HL-60/S4 treated with retinoic acid at 250 ng/mL for 4 days and 3 days (cell line): ENCODE data around the gene F7.
"Not testable (repeated sequence)": the region's sequence is repeated elsewhere in the genome, so short reads cannot be mapped to it uniquely, and the experiment has no call there.

Experiments
- in situ Hi-C: fragments of 300-500 bp; cut with MboI; formaldehyde crosslinking; loops from 2 replicates; pipeline ENCODE4 v1.7.0; 2022; ENCODE audit warnings: low sequenced_read_pairs

F7 gene

DNA sequence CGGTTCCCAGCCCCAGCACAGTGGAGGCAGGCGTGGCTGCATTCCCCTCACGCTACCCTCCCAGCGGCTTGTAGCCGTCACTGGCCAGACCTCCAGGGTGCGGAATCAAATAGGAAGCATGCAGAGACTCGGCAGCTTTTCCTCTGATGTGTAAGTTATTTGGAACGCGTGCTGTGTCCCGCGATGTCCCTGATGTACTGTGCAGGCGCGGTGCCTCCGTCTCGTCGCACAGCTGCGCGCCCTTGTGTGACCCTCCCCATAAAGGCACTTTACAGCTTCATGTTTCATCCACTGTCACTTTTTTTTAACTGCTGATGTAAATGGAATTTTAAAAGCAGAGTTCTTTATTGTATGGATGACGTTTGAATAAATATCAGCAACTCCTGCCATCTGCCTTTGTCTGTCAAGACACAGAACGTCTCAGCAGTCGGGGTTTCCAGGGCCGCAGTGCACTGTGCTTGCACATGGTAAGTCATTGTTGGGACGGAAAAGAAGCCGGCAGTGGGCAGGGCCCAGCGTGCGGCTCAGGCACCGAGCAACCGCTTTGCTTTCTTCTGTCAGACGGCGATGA lies 7.3 kb upstream of the F7 start:
- in situ Hi-C loops: no loop called here

DNA sequence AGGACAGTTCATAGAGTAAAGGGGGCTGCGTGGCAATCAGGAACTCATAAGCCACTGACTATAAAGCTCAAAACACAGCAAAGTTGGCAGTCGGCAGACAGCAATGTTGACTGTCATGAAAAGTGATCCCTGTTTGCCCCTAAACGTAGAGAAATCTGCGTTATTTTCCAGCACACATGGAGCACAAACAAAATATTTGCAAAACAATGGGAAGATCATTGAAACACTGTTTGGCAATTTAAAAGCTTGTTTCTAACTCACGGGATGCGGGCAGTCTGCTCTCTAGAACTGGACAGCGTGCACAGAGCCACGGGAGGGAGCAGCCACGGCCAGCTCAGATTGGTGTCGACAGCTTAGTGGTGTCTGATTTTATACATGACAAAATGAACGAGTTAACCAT lies 6.4 kb upstream of the F7 start:
- in situ Hi-C loops: no loop called here

DNA sequence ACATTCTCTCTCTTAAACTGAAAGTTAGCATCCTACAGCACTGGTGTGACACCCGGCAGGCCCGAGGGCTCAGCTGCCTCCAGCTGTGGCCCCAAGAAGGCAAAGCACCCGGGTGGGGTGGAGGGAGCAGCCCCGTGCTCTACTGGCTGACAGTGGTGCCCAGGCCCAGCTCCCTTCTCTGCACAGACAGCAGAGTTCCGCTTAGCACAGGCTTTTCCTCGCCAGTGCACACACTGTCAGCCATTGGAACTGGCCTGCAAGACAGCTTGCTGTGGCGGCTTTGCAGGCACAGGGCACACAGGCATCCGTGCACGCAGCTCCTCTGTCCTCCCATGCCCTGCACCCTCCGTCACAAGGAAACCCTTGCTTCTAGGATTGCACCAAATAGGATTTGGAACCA lies 3.3 kb upstream of the F7 start:
- in situ Hi-C loops: not testable (repeated sequence)

DNA sequence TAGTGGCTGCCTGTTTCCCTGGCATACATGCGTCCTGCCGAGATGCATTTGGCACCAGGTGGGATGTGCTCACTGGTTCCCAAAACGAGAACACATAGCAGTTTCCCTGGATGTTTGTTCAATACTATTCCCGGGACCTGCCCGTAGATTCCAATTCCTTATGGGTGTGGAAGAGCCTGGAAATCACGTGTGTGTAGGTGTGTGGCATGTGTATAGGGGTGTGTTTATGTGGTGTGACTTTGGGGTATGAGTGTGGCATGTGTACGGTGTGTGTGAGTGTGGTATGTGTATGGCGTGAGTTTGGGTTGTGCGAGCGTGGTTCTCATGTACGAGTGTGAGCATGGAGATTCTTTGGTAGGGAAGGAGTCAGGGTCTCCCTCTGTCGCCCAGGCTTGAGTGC lies 2.9 kb upstream of the F7 start:
- in situ Hi-C loops: no loop called here

DNA sequence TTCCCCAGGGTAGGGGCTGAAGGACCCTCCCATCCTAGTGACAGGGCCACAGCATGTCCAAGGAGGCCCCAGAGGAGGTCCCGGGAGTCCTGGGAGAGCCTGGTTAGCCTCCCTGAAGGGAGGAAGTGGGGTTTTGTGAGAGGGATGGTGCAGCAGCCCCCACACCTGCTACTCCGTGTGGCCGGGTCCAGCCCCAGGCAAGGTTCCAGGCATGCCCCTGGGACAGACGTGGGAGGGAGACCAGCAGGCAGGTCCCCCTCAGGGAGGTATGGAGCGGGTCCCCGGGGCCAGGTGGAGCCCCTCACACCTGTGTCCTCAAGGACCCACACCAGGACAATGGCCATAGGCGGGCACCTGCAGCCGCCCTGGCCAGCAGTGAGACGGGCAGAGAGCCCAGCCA lies 1.9 kb upstream of the F7 start:
- in situ Hi-C loops: no loop called here

DNA sequence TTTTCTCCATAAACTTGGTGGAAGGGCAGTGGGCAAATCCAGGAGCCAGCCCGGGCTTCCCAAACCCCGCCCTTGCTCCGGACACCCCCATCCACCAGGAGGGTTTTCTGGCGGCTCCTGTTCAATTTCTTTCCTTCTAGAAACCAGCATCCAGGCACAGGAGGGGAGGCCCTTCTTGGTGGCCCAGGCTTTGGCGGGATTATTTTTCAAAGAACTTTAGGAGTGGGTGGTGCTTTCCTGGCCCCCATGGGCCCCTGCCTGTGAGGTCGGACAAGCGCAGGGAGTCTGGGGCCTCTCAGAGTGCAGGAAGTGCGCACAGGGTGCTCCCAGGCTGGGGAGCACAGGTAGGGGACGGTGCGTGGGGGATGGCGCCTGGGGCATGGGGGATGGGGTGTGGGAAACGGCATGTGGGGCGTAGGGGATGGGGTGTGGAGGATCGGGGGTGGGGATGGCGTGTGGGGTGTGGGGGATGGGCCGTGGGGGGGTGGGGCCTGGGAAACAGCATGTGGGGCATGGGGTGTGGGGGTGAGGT lies 396 bp downstream of the F7 start:
- in situ Hi-C loops: no loop called here

DNA sequence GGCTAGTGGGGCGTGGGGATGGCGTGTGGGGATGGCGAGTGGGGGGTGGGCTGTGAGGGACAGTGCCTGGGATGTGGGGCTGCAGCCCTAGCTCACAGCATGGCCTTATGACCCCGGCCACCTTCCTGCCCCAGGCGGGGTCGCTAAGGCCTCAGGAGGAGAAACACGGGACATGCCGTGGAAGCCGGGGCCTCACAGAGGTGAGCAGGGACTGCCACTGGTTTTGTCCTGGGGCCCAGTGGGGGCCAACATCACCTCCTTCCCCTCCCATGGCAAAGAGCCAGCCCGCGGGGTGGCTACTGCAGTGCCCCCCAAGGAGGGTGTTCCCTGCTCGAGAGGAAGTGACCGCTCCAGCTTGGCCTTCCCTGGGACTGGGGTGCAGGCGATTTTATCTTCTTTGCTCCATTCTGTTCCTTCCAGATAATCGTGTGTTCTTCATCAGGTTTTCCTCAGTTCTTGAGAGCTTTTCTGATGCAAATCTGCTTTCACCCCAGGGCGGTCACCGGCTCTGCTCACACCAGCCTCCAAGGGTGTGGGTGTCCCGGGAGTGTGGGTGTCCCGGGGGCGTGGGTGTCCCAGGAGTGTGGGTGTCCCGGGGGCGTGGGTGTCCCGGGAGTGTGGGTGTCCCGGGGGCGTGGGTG lies 1.2 kb downstream of the F7 start:
- in situ Hi-C loops: no loop called here

DNA sequence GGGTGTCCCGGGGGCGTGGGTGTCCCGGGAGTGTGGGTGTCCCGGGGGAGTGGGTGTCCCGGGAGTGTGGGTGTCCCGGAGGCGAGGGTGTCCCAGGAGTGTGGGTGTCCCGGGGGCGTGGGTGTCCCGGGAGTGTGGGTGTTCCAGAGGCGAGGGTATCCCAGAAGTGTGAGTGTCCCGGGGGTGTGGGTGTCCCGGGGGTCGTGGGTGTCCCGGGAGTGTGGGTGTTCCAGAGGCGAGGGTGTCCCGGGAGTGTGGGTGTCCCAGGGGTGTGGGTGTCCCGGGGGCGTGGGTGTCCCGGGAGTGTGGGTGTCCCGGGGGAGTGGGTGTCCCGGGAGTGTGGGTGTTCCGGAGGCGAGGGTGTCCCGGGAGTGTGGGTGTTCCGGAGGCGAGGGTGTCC lies 2.9 kb downstream of the F7 start:
- in situ Hi-C loops: not testable (repeated sequence)

DNA sequence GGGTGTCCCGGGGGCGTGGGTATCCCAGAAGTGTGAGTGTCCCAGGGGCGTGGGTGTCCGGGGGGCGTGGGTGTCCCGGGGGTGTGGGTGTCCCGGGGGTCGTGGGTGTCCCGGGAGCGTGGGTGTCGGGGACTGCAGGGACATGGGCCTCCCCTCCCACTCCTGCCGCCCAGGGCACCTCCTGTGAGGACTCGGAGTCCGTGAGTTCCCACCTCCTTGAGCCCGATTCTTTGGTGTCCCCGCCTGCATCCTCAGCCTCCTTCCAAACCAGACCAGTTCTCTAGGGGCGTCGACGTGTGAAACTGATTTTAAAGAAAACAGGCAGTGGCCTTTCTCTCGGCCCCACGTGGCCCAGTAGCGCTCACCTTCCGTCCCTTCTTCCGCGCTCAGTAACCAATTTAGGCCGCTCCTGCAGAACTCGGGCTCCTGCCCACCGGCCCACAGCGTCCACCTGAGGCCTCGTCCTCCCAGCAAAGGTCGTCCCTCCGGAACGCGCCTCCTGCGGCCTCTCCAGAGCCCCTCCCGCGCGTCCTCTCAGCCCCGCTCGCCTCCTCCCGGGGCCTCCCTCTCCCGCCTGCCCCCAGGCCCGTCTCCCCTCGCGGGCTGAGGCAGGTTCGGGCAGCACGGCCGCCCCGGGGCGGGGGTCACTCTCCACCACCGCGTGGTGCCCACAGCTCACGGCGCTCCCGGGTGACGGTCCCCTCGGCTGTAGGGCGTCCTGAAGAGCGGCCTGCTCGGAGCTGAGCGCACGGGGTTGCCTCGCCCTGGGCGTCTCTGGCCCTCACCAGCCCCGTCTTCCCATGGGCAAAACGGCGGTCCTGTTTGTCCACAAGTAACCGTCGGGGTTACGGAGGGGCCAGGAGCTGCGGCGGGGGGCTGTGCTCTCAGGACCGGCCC lies 3.8 kb downstream of the F7 start:
- in situ Hi-C loops: no loop called here

DNA sequence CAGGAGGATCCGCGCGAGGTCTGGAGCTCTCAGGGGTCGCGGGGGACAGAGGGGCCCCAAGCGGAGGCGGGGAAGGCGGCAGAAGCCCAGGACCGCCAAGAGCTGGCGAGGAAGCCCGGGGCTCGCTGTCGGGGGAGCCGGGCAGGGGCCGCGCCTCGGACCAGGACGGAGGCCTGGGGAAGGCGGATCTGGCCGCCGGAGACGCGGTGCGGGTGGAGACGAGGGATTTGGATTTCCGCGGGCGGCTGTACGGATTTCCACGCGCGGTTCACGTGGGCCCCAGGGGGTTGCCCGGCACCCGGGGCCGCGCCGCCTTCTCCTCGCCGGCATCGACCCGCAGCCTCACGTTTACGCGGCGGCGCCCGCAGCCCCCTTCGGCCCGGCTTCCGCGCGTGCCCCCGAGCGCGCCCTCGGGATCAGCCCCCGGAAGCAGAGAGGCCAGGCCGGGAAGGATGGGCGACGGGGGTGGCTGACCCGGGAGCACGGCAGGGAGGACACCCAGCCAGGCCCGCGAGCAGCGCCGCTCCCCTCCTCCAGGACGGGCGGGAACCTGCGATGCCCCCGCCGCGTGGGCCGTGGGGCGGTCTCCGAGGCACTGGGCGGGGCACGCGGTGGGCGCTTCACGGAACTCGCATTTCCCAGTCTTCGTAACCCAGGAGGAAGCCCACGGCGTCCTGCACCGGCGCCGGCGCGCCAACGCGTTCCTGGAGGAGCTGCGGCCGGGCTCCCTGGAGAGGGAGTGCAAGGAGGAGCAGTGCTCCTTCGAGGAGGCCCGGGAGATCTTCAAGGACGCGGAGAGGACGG lies 4.7 kb downstream of the F7 start:
- in situ Hi-C loops: no loop called here

DNA sequence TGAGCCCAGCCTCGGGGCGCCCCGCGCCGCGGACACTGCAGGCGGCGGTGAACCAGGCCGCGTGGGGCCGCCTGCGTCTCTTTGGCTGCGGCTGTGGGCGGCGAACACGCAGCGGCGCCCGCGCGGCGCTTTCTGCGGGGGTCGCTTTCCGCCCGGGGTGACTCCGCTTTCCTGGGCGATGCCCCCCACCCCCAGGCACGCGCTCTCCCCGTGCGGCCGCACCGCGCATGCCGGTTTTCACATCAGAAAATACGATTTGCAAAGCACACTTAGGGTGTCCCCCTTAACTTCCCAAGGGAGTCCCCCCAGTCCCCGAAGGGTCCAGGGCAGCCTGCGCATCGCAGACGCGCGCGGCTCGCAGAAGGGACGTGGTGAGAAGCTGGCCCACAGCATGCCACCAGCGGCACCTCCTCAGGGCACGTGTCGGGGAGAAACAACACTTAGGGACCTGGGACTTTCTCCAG lies 5.3 kb downstream of the F7 start:
- in situ Hi-C loops: no loop called here

DNA sequence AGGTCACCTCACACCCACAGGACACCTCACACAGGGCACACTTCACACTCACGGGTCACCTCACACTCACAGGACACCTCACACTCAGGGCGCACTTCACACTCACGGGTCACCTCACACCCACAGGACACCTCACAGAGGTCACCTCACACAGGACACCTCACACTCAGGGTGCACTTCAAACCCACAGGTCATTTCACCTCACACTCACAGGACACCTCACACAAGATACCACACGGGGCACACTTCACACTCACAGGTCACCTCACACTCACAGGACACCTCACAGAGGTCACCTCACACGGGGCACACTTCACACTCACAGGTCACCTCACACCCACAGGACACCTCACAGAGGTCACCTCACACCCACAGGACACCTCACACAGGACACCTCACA lies 6.2 kb downstream of the F7 start:
- in situ Hi-C loops: not testable (repeated sequence)

DNA sequence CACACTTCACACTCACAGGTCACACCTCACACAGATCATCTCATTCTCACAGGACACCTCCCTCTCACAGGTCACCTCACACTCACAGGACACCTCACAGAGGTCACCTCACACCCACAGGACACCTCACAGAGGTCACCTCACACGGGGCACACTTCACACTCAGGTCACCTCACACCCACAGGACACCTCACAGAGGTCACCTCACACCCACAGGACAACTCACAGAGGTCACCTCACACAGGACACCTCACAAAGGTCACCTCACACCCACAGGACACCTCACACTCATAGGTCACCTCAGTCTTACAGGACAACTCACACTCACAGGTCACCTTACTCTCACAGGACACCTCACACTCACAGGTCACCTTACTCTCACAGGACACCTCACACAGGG lies 6.9 kb downstream of the F7 start:
- in situ Hi-C loops: not testable (repeated sequence)

DNA sequence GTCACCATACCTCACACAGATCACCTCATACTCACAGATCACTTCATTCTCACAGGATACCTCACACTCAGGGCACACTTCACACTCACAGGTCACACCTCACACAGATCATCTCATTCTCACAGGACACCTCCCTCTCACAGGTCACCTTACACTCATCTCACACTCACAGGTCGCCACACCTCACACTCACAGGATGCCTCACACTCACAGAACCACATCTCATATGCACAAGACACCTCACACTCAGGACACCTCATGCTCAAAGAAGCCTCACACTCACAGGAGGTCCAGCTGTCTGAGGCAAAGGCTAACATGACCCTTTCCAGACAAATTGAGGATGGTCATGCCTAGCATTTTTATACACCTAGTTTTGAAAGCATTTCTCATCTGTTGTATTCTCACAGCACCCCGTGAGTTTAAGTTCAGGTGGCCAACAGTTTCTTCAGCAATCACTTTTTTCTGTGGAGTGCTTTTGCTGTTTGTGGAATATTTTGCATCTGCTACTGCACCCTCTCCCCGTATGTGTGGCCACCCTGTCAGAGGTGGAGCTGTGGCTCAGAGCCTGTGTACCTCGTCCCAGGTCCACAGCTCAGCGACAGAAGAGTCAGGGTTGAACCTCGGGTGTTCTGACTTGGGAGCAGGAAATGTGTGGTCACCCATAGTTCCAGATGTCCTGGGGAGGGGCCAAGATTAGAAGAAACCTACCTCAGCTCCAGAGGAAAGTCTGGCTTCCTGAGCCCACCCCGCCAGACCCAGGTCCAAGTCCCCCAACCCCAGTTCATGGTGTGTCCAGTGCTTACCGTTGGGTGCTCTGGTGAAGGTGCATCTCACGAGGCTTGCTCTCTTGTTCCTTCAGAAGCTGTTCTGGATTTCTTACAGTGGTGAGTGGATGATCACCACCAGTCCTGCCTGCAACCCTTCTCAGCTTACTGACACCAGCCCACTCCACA lies 7.6 kb downstream of the F7 start:
- in situ Hi-C loops: no loop called here

DNA sequence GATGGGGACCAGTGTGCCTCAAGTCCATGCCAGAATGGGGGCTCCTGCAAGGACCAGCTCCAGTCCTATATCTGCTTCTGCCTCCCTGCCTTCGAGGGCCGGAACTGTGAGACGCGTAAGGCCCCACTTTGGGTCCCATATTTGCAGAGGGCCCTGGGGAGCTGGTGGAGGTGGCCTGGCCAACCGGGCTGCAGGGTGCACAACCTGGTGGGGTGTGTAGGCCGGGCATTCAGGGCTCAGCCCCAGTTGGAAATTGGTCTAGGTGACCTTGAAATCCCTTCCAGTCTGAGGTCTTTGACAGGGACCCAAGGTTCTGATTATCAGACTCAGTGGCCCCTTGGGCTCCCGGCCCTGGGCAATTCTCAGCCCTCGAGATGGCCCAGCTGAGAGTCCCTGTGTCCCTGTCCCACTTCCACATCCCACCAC lies 8.3 kb downstream of the F7 start:
- in situ Hi-C loops: no loop called here

DNA sequence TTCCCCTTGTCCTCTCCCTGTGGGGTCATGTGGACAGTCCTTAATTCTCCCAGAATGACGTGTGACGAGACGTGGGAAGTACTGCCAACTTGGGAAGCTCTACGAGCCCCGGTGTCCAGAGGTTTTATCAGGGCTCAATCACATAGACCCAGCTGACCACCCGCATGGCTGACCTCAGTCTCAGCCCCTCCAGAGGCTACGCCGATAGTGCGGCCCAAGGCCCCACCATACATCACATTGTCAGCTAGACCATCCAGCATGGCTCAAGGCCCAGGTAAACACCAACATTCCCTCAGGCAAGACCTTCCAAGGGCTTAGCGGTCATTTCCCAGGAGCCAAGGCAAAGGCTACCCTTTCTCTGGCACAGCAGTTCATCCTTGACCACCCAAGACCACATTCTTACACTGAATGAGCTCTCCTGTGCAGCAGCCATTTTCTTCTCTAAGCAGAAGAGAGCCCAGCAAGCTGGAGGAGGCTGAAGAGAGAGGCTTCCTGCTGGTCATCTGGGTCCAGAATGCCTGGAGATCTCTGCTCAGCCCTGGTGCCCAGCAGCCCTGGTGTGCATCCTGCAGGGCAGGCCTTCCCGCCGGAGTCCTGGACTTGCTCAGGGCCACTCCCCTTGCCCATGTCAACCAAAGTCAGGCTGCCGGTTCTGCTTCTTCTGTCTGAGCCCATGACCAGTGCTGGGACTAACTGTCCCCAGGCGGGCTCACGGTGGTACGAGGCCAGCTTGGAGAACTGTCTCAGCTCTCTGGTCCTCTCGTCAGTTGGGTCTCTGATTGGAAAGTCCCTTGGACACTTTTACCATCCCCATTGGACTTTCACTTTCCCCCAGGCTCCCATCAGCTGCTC lies 9.1 kb downstream of the F7 start:
- in situ Hi-C loops: no loop called here

DNA sequence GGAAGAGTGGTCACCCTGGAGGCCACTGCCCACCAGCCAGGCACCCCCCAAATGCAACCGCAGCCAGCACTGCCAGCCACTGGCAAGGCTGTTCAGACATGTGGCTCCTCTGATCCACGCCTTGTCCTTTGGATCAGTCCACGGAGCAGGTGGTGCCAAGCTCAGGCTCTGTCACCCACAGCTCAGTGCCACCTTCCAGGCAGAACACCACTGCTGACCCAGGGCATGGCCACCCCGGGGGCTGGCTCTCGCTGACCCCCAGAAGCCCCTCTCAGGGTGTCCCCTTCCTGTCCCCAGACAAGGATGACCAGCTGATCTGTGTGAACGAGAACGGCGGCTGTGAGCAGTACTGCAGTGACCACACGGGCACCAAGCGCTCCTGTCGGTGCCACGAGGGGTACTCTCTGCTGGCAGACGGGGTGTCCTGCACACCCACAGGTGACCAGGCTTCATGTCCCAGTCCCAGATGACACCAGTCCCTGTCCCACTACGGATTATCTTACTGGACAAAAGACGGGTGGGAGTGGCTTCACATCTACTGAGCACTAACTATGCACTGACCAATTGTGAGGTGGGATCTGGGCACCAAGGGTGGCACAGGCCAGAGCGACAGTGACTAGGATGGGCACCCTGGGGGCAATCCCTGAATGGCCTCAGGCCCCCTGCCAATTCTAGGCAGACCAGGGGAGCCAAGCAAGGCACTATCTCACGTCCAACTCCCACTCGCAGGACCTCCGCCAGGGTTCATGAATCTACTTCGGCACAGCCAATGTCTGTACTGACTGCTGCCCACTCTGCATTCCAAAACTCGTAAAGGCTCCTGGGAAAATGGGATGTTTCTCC lies 10.0 kb downstream of the F7 start:
- in situ Hi-C loops: no loop called here

DNA sequence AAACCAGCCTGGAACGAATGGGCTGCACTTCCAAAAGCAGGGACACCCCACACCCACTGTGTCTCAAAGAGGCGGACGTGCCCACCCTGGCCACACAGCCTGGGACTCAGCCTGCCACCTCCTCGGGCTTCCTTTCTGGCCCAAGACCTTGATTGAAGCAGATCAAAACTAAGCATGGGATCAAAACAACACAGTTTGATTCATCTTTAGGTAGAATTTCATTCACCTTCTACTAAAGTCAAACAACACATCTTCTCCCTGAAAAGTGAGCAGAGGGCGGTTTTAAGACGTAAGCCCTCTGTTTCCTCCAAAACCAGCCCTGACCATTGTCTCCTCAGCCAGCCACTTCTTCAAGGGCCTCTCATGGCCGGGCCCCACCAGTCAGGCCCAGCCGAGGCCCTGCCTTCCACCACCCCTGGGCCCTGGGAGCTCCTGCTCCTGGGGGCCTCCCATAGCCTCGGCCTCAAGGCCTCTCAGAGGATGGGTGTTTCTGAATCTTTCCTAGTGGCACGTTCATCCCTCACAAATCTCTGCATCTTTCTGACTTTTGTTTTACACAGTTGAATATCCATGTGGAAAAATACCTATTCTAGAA lies 10.7 kb downstream of the F7 start:
- in situ Hi-C loops: no loop called here
